ENCODE data around the gene CIB4.

CIB4 gene

GRCh38 chr2:26550276-26551015 is 90.7 kb downstream of the CIB4 start:
- no peak for DNase-seq (ENCODE audit: low read depth in 2 of 2)

GRCh38 chr2:26542676-26543505 is 98.3 kb downstream of the CIB4 start:
- DNase-seq (ENCODE audit: low read depth in 2 of 2), result no peak

GRCh38 chr2:26542194-26542455 is 99.0 kb downstream of the CIB4 start:
- no peak for DNase-seq (ENCODE audit: low read depth in 2 of 2)

GRCh38 chr2:26541401-26542193 is 99.6 kb downstream of the CIB4 start:
- DNase-seq (ENCODE audit: low read depth in 2 of 2), result no peak

GRCh38 chr2:26540961-26541360 is 100.2 kb downstream of the CIB4 start:
- no peak for DNase-seq (ENCODE audit: low read depth in 2 of 2)

GRCh38 chr2:26540306-26540705 is 100.9 kb downstream of the CIB4 start:
- DNase-seq (ENCODE audit: low read depth in 2 of 2), result no peak

- no peak for DNase-seq (ENCODE audit: low read depth in 2 of 2)
Measured at GRCh38 chr2:26537826-26538475, 103.2 kb downstream of the CIB4 start.

GRCh38 chr2:26537069-26537825 is 103.9 kb downstream of the CIB4 start:
- no peak for DNase-seq (ENCODE audit: low read depth in 2 of 2)

- no peak for DNase-seq (ENCODE audit: low read depth in 2 of 2)
Measured at GRCh38 chr2:26536371-26537068, 104.6 kb downstream of the CIB4 start.

- DNase-seq (ENCODE audit: low read depth in 2 of 2), result no peak
Measured at GRCh38 chr2:26535663-26536275, 105.4 kb downstream of the CIB4 start.

- DNase-seq (ENCODE audit: low read depth in 2 of 2), result no peak
Measured at GRCh38 chr2:26534865-26535662, 106.1 kb downstream of the CIB4 start.

GRCh38 chr2:26534098-26534864 is 106.9 kb downstream of the CIB4 start:
- DNase-seq (ENCODE audit: low read depth in 2 of 2), result no peak

- no peak for DNase-seq (ENCODE audit: low read depth in 2 of 2)
Measured at GRCh38 chr2:26533661-26534060, 107.5 kb downstream of the CIB4 start.

- DNase-seq (ENCODE audit: low read depth in 2 of 2), result no peak
Measured at GRCh38 chr2:26532301-26533250, 108.6 kb downstream of the CIB4 start.

Measured in stimulated activated CD8-positive, alpha-beta memory T cell treated with anti-CD3 and anti-CD28 coated beads, Interleukin-2, amount 100 ng/mL, for 1 hour (primary cell).